Heart left ventricle (tissue), 13 donors: ENCODE data around the gene SYTL2.

ENCODE experiments used
- POLR2A ChIP-seq, 2 donors: fragments of 450-650 bp; IDR thresholded peaks; one replicate each; pipeline ENCODE4 v1.6.1; 2017; ENCODE audit warnings: antibody characterized with exemption in 2 of 2, mild to moderate bottlenecking in 2 of 2, moderate library complexity in 2 of 2
- TF ChIP-seq, protein P1 (sequence below), 12 donors: fragments of 200-600 bp; sonication (generic) in 4 of 12; IDR thresholded peaks; one replicate each; pipeline versions ENCODE4 v1.5.0 to v1.8.0; 2018 to 2022; ENCODE audit warnings: antibody characterized with exemption in 12 of 12, mild to moderate bottlenecking in 5 of 12
- donor health status: ischemic (EF 13 %, LVEDD 7.1; RV severe dilation, severe dysfunction).
- donor health status: DM: no; HTN: yes; CAD: no.
- donor health status: DM: no; HTN: no; CAD: no.
- donor health status: ischemic (EF 25% LVEDD 6.9; RV normal size, moderate dysfunction).
- donor health status: ischemic (EF 25% LVEDD 5.7; RV mildly dilated, moderate dysfunction).
- donor health status: ischemic (EF 35%, LVEDD 5.7; RV mildly dilated, moderate dysfunction).
- donor health status: nonischemic (EF 11% LVEDD 7.7; RV severe dilation, severe dysfunction).
- donor health status: DM: yes; HTN: yes; CAD: no.
- donor health status: PGD.
- donor health status: ischemic (EF 29% LVEDD 5.4; RV normal size, mild dysfunction).
- donor health status: nonischemic (EF 23%, LVEDD 6.1; RV moderate dilation, normal function).

DNA sequence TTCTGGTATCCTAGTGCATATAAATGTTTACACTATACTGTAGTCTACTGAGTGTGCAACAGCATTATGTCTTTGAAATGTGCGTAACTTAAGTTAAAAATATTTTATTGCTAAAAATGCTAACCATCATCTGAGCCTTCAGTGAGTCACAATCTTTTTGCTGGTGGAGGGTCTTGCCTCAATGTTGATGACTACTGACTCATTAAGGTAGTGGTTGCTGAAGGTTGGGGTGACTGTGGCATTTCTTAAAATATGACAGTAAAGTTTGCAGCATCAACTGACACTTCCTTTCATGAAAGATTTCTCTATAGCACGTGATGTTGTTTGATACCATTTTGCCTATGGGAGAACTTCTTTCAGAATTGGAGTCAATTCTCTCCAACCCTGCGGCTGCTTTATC lies 137.5 kb downstream of the SYTL2 start:
- TF ChIP-seq POLR2A (IDR thresholded peaks at IDR 0.05) = no peak
- TF ChIP-seq, protein P1, sequence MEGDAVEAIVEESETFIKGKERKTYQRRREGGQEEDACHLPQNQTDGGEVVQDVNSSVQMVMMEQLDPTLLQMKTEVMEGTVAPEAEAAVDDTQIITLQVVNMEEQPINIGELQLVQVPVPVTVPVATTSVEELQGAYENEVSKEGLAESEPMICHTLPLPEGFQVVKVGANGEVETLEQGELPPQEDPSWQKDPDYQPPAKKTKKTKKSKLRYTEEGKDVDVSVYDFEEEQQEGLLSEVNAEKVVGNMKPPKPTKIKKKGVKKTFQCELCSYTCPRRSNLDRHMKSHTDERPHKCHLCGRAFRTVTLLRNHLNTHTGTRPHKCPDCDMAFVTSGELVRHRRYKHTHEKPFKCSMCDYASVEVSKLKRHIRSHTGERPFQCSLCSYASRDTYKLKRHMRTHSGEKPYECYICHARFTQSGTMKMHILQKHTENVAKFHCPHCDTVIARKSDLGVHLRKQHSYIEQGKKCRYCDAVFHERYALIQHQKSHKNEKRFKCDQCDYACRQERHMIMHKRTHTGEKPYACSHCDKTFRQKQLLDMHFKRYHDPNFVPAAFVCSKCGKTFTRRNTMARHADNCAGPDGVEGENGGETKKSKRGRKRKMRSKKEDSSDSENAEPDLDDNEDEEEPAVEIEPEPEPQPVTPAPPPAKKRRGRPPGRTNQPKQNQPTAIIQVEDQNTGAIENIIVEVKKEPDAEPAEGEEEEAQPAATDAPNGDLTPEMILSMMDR (IDR thresholded peaks at IDR 0.05) = no peak
